ENCODE results near the gene PUM1.

GRCh38 chr1:30894508-30894973 is 171.0 kb downstream of the PUM1 start:
- TF ChIP-seq EZH2 (IDR thresholded peaks at IDR 0.05; ENCODE audit: low read depth, low read length, severe bottlenecking) (no peak), NRF1 (IDR thresholded peaks at IDR 0.05; ENCODE audit: low read depth, low read length) (no peak), MAX (IDR thresholded peaks at IDR 0.05) (no peak), POLR2AphosphoS5 (IDR thresholded peaks at IDR 0.05; ENCODE audit: low read depth, low read length) (no peak), RAD21 (IDR thresholded peaks at IDR 0.05 in 1 of 2, conservative IDR thresholded peaks at IDR 0.05 in 1 of 2; ENCODE audit: low read depth in 2 of 2, low read length in 2 of 2) (no peak), SIN3A (conservative IDR thresholded peaks at IDR 0.05 in 1 of 2, IDR thresholded peaks at IDR 0.05 in 1 of 2; ENCODE audit: low read depth in 1 of 2, low read length in 2 of 2) (no peak), GABPA (IDR thresholded peaks at IDR 0.05; ENCODE audit: borderline replicate concordance, insufficient read depth, low read length) (no peak), USF2 (IDR thresholded peaks at IDR 0.05; ENCODE audit: low read length) (no peak), RFX5 (IDR thresholded peaks at IDR 0.05; ENCODE audit: borderline replicate concordance, low read depth, low read length) (no peak)
- TF ChIP-seq, protein P1, sequence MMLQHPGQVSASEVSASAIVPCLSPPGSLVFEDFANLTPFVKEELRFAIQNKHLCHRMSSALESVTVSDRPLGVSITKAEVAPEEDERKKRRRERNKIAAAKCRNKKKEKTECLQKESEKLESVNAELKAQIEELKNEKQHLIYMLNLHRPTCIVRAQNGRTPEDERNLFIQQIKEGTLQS (IDR thresholded peaks at IDR 0.05; ENCODE audit: insufficient read depth, low read depth, low read length), result no peak
- TF ChIP-seq, protein P2, sequence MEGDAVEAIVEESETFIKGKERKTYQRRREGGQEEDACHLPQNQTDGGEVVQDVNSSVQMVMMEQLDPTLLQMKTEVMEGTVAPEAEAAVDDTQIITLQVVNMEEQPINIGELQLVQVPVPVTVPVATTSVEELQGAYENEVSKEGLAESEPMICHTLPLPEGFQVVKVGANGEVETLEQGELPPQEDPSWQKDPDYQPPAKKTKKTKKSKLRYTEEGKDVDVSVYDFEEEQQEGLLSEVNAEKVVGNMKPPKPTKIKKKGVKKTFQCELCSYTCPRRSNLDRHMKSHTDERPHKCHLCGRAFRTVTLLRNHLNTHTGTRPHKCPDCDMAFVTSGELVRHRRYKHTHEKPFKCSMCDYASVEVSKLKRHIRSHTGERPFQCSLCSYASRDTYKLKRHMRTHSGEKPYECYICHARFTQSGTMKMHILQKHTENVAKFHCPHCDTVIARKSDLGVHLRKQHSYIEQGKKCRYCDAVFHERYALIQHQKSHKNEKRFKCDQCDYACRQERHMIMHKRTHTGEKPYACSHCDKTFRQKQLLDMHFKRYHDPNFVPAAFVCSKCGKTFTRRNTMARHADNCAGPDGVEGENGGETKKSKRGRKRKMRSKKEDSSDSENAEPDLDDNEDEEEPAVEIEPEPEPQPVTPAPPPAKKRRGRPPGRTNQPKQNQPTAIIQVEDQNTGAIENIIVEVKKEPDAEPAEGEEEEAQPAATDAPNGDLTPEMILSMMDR (IDR thresholded peaks at IDR 0.05; ENCODE audit: control extremely low read depth in 1 of 3, insufficient read depth in 1 of 3, low read depth in 1 of 3, low read length in 3 of 3), result no peak

Measured in H1 (cell line).